GM19452 (cell line): ENCODE results near the gene GLI2.

Experiments used
- ATAC-seq: cut with Tn5 transposase; IDR thresholded peaks from one replicate; pipeline ENCODE4 v1.9.1; 2021; ENCODE audit not compliant: unreplicated experiment

The GLI2 gene

DNA sequence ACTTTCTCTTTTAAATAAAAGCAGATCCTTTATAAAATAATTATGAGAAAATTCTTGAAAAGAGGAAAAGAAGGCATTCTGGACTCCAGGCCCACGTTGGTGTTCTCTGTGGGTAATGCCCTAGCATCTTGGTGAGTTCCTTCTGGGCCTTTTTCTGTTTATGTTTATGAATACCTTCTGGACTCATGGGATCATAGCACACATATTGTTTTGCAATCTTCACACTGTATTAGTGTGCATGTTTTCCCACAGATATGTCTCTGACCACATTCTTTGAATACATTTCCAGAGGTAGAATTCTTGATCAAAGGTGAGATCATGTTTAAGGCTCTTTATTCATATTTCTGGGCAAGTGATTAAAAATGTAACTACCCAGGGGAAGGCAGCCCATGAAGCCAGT, 15.9 kb downstream of the GLI2 start:
- ATAC-seq: no peak

DNA sequence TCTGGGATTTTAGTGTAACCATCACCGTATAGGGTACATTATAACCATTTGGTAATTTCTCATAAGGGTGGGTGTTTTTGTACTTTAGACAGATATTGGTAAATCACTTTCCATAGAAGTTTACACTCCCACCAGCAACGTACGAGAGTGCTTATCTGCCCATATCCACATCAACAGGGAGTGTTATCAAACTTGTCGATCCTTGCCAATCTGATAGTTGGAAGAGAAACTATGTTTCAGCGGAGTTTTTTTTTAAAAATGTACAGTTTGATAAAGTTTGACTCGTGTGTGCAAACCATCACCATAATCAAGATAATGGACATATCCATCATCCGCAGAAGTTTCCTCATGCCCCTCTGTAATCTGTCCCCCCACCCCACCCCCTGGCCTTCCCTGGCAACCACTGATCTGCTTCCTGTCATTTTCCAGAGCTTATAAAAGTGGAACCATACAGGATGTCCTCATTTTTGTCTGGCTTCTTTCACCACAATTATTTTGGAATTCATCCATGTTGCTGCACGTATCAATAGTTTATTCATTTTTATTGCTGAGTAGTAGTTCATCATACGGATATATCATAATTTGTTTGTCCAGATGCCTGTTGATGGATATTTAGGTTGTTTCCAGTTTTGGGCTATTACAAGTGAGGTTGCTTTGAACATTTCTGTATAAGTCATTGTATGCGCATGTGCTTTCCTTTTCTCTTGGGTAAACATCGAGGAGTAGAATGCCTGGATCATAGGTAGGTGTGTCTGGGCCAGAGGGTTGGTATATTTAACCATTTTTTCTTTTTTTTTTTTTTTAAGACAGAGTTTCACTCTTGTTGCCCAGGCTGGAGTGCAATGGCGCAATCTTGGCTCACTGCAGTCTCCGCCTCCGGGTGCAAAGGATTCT, 18.6 kb downstream of the GLI2 start:
- no peak for ATAC-seq

DNA sequence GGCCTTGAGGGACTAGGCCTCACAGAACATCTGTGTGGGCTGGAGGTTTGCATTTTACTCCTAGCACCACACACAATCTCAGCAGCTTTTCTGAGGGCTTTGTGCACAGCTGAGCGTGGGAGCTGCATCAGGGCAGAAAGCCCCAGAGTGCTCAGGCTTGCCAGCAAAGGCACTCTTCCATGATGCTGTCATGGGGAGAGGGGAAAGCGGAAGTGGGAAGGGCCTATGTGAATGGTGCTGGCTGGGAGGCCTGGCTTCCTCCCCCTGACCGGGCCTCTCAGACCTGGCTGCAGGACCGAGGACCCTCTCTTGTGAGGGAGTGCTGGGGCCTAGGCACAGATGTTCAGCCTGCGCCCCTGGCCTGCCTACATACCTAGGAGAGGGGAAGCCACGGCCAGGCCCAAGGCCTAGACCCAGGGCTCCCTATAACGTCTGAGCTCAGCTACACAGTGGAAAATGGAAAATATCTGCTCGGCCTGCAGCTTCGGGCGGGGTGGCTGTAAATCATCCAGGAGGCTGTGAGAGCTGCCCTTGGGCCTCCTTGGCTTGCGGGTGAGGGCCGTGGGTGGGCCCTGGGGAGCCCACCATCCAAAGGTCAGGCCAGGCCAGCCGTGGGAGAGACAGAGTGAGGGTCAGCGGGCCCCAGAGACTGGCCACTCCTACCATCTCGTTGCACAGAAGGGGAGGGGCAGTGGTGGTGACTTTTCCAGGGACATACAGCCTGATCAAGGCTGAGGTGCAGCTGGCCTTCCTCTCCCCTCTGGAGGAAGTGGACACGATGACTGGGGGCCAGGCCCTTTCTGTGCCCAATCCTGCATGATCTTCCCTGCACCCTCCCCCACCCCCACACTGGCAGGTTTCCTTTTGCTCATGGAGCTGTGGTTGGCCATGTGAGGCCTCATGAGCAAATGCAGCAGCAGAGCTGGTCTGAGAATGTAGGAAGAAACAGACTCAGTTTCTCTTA, 22.8 kb downstream of the GLI2 start:
- no peak for ATAC-seq

DNA sequence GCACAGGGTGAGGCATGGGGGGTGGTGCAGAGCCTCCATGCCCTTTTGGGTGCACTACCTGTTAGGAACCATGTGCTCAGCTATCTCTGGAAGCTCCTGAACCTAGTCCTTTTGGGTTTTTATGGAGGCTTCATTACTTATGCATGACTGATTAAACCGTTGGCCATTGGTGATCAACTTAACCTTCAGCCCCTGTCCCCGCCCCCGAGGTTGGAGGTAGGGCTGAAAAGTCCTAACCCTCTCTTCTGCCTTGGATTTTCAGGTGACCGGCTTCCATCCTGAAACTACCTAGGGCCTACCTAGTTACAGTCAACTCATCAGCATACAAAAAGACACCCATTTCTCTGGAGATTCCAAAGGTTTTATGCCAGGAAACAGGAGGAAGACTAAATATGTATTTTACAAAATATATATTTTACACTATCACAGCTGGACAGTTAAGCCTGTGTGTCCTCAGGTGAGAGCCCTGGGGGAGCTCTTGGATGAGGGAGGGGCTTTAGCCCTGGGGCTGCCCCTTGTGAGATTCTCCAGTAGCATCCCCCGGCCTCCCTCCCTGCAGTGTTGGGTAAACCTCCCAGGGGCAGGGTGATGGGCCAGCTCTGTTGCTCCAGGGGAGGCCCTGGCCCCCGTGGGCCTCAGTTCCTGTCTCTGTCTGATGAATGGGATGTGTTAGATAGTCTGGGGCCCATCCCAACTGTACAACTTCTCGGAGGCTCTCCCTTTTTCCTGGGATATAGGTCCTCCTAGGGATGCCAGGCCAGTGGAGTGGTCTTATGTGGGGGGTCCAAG, 24.1 kb downstream of the GLI2 start:
- no peak for ATAC-seq

DNA sequence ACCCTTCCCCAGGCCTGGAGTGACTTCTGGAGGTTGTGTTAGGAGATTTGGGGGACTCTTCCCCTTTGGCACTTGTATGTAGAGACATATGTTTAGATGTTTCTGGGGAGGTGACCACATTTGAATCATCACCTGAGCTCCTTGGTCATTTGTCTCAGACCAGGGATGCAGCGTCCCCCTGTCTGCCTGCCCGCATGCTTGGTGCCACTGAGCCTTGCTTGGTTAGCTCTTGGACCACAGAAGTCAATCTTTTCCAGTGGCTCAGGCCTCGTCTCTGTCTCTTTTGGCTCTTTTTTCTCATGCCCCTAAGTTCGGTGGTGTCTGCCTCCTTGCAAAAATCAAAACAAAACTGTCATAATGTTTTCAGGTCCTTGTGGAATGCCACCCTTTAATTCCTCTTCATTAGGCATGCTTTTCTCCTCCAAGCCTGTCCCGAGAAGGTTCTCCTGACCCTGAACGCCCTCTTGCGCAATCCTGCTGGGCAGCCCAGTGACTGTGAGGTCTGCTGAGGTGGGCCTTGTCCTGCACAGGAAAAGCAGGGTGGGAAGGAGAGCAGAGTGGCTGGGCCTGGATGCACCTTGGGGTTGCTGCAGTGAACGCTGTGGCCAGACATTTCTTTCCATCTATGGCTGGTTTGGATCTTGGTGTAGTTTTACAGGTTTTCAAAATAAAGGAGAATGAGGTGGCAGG, 24.9 kb downstream of the GLI2 start:
- ATAC-seq: no peak

DNA sequence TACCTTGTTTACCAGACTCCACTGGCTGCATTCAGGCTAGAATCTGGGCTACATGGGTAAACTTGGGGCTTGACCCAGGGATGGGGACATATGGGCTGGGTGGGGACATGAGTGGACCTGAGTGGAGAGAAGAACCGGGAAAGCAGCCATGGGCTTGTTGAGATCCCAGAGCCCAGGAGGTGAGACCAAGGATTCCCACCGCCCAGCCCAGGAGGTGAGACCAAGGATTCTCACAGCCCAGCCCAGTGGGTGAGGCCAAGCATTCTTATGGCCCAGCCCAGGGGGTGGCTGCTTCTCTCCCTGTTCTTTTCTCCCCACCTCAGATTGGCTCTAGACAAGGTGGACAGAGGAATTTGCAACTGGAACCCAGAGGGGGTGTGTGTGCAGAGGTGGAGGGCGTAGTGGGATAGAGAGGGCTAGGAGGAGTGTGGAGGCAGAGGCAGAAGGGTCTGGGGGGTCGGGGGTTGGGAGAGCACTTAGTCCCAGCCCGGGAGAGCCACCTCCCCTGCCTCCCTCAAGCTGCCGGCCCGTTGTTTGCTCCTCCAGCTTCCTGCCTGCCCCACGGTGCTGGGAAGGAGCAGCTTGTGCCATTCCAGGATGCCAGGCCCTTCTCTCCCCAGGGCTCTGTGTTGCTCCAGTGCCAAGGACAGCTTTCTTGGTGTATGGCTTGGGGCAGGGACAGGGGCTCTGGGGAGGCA, 25.6 kb downstream of the GLI2 start:
- no peak for ATAC-seq

DNA sequence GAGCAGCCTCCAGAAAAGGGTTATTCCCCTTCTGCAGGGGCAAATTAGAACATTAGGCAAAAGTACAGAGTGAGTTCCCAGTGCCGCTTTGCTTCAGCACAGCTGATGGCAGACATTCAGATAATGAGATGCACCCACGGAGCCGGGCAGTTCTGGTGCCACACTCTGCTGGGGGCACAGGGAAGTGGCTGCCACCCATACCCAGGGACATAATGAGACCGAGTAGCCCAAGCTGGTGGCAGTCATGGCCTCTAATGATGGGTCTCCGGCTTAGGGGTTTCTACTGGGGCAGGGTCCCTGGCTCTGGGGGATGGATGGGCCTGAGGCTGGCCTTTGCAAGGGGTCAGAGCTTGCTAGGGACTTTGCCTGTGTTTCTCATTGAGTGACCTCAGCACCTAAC, 26.2 kb downstream of the GLI2 start:
- no peak for ATAC-seq

DNA sequence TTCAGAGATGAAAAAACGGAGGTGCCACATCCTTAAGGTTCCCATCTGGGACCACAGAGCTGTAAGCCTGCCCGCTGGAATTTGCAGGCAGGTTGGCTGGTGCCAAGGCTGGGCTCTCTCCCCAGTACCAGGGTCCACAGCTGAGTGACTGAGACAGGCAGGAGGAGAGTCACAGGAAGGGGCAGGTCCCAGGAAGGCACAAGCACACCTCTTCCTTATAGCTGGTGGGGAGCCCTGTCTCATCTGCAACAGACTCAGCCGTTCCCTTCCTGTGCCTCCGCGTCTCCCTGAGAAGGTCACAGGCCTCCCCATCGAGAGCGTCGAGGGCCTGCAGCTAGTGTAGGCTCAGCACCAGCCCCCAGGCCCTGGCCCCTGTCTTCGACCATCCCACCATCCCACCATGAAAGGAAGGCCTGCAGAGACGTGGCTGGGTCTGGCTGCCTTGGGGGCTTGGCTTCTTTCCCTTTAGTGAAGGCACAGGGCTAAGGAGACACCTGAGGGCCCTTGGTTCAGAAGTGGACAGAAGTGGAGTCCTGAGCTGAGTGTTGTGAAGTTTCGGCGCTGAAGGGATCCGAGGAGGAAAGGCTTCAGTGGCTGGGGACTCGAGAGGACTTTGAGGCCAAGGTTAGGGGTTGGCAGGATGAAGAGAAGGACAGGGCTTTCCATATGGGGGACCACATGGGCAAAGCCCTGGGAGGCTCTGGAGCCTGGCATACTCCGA, 26.8 kb downstream of the GLI2 start:
- no peak for ATAC-seq

DNA sequence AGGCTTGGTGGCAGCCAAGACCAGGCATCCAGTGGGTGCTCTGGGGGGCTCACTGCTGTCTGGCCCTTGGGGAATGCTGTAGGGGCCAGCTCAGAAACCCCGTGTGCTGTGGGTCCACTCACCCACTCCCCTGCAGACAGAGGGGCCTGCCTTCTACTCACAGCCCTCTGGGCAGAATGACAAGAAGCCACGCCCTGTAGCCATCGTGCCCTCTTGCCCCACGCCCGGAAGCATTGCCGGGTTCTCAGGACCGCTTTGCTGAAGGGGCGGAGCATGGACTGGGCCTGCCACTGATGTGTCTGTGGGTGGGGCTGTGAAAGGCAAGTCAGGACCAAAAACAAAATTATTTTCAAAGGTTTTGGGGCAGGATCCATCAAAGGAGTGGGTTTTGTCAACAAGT, 27.8 kb downstream of the GLI2 start:
- no peak for ATAC-seq

DNA sequence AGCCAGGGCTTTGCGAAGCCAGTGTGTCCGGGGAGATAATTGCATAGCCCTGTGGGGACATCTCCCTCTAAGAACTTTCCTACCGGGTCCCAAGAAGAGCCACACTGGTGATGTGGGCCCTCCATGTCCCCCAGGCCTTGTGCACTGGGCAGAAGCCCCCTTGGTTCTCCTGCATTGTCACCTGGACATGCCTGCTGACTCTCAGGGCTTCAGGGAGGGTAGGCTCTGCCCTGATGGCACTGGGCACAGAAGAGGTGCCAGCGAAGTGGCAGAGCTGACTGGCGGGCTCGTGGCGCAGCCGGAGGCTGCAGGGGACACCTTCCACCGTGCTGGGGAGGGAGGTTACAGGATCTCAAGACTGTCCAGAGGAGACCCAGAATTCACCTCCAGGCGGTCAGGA, 28.3 kb downstream of the GLI2 start:
- ATAC-seq: no peak

DNA sequence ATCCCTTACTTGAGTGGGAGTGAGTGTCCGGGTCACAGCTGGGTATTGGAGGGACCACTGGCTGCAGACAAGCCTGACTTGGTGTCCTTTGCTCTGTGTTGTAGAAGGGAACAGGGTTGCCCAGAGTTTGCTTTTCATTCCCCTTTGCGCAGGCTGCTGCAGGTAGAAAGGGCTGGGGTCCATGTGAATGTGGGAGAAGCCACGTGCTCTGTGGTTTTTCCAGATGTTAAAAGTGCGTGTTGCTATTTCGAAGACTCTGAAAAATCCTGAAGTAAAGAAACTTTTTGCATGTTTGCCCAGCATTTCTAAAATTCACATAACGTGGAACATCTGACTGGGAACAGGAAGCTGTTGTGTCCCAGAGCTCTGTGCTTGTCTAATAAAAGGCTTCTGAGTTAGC, 28.8 kb downstream of the GLI2 start:
- no peak for ATAC-seq

DNA sequence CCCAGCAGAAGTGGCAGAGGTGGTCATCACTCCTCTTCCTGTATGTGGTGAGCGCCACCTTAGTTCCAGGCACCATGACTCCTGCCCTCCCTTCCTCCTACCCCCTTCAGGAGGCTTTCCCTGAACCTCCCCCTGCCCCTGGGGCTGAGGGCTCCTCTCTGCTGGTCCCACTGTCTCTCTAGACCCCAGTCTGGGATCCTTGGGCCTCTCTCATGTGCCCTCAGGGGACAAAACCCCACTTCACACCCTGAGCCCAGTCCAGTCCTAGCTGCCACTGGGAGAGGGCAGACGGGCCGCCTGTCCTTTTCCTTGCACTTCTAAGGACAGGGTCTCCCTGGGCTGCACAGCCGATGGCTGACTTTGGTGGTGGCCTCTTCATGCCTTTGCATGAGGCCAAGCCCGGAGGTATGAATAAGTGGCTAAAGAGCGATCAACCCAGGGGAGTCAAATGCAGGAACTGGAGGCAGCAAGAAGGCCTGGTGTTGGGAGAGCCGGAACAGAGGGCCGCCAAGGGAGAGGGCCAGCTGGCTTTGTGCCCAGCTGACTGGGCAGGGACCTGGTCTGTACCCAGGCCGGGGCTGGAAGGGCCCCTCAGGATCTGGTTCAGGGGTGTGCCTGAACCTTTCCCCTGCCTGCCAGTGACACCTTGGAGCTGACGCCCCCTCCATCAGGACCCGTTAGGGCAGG, 29.5 kb downstream of the GLI2 start:
- ATAC-seq: no peak

DNA sequence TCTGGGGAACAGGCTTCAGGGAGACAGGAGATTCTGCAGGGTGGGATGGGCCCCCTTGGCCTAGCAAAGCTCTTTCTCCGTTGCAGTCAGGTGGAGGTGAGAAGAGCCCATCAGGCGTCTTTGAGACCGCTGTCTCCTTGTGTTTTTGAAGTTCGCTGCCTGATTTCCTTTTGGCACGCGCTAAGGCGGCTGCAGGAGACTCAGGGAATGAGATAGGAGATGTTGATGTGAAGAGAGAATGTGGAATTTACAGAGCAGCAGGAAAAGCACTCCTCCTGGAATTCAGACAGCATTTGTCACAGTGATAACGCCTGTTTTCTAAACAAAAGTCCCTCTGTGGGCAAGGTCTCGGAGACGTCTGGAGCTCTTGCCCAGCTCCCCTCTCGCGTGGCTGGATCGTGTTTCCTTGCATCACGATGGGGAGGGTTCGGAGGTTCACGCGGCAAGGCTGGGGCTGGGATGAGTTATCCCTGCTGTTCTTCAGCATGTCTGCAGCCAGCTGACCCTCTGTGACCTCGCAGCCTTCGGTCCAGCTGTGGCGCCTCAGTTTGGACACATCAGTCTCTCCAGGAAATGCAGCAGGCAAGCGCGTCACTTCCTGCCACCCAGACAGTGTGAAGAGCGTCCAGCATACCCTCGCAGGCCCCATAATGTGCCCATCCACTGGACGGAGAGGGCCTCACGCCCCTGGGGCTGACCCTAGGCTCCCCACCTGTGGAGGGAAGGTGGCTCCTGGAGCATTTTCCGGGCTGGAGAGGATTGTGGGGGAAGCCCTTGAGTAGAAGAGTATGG, 30.2 kb downstream of the GLI2 start:
- ATAC-seq: no peak

DNA sequence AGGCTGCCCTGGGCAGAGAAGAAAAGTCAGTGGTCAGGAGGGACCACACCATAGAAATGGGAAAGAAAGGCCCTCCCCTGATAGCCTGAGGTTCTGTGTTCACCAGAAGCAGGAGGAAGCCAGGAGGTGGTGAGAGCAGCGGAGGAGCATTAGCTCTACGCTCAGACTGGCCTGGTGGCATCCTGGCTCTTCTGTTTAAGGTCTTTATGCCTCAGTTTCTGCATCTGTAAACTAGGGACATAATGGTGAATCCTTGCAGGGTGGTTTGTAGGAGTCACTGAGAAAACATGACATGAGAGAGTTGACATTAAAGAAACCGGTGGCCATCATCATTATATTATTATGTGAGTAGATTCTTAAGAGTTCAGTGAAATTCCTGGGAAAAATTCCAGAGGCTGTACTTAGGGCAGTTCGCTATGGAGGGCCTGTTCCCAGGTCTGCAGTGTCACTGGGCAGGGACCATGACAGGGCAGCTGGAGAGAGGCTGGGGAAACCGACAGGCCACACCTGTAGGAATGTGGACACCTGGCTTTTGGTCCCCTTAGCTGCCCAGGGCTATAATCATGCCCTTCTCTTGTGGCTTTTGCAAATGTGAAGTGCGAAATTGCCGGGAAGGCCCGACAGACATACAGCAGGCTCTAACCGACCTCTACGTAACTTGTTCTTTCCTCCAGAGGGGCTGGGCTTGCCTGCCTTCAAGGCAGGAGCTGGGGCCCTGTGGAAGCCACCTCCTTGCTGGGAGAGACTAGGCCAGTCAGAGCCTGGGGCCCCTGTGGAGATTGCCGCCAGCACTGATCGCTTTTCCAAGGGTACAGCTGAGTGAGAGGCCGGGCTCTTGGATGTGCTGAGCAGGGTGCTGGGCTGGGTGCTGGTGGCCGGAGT, 31.0 kb downstream of the GLI2 start:
- ATAC-seq: no peak

DNA sequence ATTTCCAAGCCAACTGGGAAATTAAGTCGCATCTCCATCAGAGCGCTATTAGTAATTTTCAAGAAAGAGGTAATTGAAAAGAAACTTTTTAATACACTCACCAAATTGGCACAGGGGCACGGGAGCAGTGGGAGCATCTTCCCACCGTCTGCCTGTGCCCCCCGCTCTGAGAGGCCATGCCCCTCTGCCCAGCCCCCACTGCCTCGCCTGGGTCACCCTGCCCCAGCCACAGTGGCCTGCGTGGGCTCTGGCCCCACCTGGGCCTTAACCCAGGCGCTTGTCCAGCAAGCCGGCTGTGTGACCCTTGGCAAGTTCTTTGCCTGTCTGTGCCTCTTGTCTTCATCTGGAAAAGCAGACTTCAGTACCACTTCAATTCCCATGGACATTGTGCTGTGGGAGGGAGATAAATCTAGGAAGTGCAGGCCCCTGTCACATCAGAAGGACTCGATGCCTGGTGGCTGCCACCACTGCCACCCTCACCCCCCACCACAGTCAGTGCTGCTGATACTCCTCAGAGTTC, 31.9 kb downstream of the GLI2 start:
- no peak for ATAC-seq

DNA sequence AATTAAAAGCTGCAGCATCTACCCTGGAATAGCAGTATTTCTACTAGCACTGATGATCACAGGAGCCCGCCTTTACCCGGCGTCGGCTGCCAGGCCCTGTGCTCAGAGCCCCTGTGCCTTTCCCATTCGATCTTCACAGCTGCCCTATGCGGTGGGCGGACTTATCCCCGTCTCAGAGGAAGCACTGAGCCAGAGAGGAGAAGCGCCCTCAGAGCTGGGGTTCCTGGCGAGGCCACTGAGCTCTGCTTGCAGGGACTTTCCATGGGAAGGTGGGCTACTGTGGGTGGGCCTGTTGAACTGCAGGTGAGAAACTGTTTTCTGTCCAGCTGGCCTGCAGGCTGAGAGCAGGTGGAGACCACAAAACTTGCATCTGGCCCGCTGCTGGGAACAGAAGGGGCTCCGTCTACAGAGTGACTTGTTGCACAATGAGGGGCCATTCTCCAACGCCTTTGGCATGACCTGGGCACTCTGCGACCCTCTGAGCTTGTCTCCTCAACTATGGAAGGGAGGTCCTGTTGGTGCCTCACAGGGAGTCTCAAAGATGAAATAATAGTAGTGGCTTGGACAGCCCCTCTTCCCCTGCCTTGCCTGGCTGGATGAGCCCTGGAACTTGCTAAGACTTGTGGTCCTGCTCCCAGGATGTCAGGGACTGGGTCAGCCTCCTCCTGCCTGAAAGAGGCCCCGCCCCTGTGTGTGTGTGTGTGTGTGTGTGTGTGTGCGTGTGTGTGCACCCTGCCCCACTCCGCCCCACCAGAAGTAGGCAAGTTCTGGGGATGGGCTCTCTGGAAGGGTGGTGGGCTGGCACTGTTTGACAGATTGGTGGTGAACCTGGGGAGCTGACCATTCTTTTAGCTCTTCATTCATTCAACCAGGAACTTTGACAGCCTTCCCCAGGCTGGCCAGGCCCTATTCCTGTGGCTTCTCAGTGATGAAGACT, 32.7 kb downstream of the GLI2 start:
- no peak for ATAC-seq
